Activated CD8-positive, alpha-beta memory T cell treated with anti-CD3 and anti-CD28 coated beads for 48 hours (primary cell): ENCODE measurements around the gene DNAAF1.
"Not testable (repeated sequence)": the region's sequence is repeated elsewhere in the genome, so short reads cannot be mapped to it uniquely, and the experiment has no call there.

Experiments
- DNase-seq, 3 experiments: peaks; one replicate each; pipeline ENCODE4 v3.0.0-alpha.2; 2020; ENCODE audit warnings: low read depth in 2 of 3, low spot score in 2 of 3

The DNAAF1 gene

GRCh38 chr16:84144859-84145639 lies at the start of gene DNAAF1, which contains the start of gene HSDL1:
TSS of gene DNAAF1 (plus strand) at chr16:84145308. CDS start at chr16:84145441, 133 bp downstream.
TSS of gene HSDL1 (minus strand) at chr16:84145177. CDS start at chr16:84131321, 13,856 bp downstream.
- peak; percentile 90 to 96 (median 91) for DNase-seq

- DNase-seq = no peak
Measured at GRCh38 chr16:84095466-84095865, 49.6 kb upstream of the DNAAF1 start.

GRCh38 chr16:84096447-84097005 lies 48.6 kb upstream of the DNAAF1 start:
- no peak for DNase-seq

GRCh38 chr16:84098939-84099338 lies 46.2 kb upstream of the DNAAF1 start:
- no peak for DNase-seq

- DNase-seq = no peak
Measured at GRCh38 chr16:84103678-84104077, 41.4 kb upstream of the DNAAF1 start.

GRCh38 chr16:84104231-84104630 lies 40.9 kb upstream of the DNAAF1 start:
- no peak for DNase-seq

- no peak for DNase-seq
Measured at GRCh38 chr16:84105301-84105815, 39.8 kb upstream of the DNAAF1 start.

- DNase-seq = no peak
Measured at GRCh38 chr16:84105948-84106740, 39.0 kb upstream of the DNAAF1 start.

GRCh38 chr16:84107921-84108320 lies 37.2 kb upstream of the DNAAF1 start:
- DNase-seq = no peak

GRCh38 chr16:84109598-84110335 lies 35.3 kb upstream of the DNAAF1 start:
- DNase-seq = no peak

- DNase-seq = no peak
Measured at GRCh38 chr16:84110527-84110926, 34.6 kb upstream of the DNAAF1 start.

GRCh38 chr16:84111525-84111924 lies 33.6 kb upstream of the DNAAF1 start:
- no peak for DNase-seq

GRCh38 chr16:84111949-84112348 lies 33.2 kb upstream of the DNAAF1 start:
- DNase-seq = not testable (repeated sequence)

- peak in 1 of 3 experiments; percentile 19 for DNase-seq
Measured at GRCh38 chr16:84115919-84116719, 29.0 kb upstream of the DNAAF1 start.

- peak; percentile 95 to 99 (median 97) for DNase-seq
Measured at GRCh38 chr16:84116720-84117493, 28.2 kb upstream of the DNAAF1 start, which contains the start of gene MBTPS1. TSS of gene MBTPS1 (minus strand) at chr16:84116942. CDS start at chr16:84101783, 15,159 bp downstream.

GRCh38 chr16:84117494-84117843 lies 27.6 kb upstream of the DNAAF1 start:
- DNase-seq = peak in 1 of 3 experiments; percentile 31

- not testable (repeated sequence) for DNase-seq
Measured at GRCh38 chr16:84118315-84118714, 26.8 kb upstream of the DNAAF1 start.

- no peak for DNase-seq
Measured at GRCh38 chr16:84119368-84119767, 25.7 kb upstream of the DNAAF1 start.

- no peak for DNase-seq
Measured at GRCh38 chr16:84120023-84120422, 25.1 kb upstream of the DNAAF1 start.
